Smooth muscle cell (in vitro differentiated cells): ENCODE data around the gene NOS3. TPM values are rescaled to one million over a fixed set of nuclear protein-coding genes. Genes with fewer than 3 reads are reported as not detected.
A peak's percentile ranks its signal among the peaks of the same experiment; 100 is the strongest.

Experiments
- DNase-seq: peaks from one replicate; lab custom pipeline; 2025; ENCODE audit not compliant: unreplicated experiment; lab: John Stamatoyannopoulos, UW
- H2AFZ ChIP-seq: fragments of 200-600 bp; sonication (generic); 2 replicates; pipeline ENCODE4 v1.6.0; 2016; ENCODE audit warnings: antibody characterized with exemption, low read depth, mild to moderate bottlenecking
- H3F3A ChIP-seq: fragments of 200-600 bp; sonication (generic); 2 replicates; pipeline ENCODE4 v1.6.0; 2017; ENCODE audit warnings: antibody characterized with exemption, low read depth
- H3K27ac ChIP-seq: fragments of 200-600 bp; sonication (generic); 2 replicates; pipeline ENCODE4 v1.5.1; 2016; ENCODE audit warnings: low read depth, mild to moderate bottlenecking
- H3K27me3 ChIP-seq: fragments of 200-600 bp; sonication (generic); 2 replicates; pipeline ENCODE4 v1.6.1; 2016; ENCODE audit warnings: low read depth, mild to moderate bottlenecking
- H3K36me3 ChIP-seq: fragments of 200-600 bp; sonication (generic); 2 replicates; pipeline ENCODE4 v1.5.1; 2016; ENCODE audit warnings: low read depth
- H3K4me1 ChIP-seq: fragments of 200-600 bp; sonication (generic); 2 replicates; pipeline ENCODE4 v1.5.1; 2016; ENCODE audit warnings: low read depth
- H3K4me2 ChIP-seq: fragments of 200-600 bp; sonication (generic); 2 replicates; pipeline ENCODE4 v1.6.0; 2016; ENCODE audit warnings: mild to moderate bottlenecking
- H3K4me3 ChIP-seq: fragments of 200-600 bp; sonication (generic); 2 replicates; pipeline ENCODE4 v1.5.1; 2016; ENCODE audit warnings: mild to moderate bottlenecking
- H3K79me2 ChIP-seq: fragments of 200-600 bp; sonication (generic); 2 replicates; pipeline ENCODE4 v1.6.0; 2016; ENCODE audit warnings: low read depth, mild to moderate bottlenecking
- H3K9ac ChIP-seq: fragments of 200-600 bp; sonication (generic); 2 replicates; pipeline ENCODE4 v1.6.0; 2016; ENCODE audit warnings: low read depth
- H3K9me3 ChIP-seq: fragments of 200-600 bp; sonication (generic); replicated peaks from 2 replicates; pipeline ENCODE4 v1.5.1; 2016; ENCODE audit warnings: low read depth
- H4K20me1 ChIP-seq: fragments of 200-600 bp; sonication (generic); 2 replicates; pipeline ENCODE4 v1.6.0; 2016; ENCODE audit warnings: low read depth
- CTCF ChIP-seq: fragments of 200-600 bp; sonication (generic); IDR thresholded peaks from 2 replicates; pipeline ENCODE4 v1.5.1; 2017; ENCODE audit warnings: borderline replicate concordance, mild to moderate bottlenecking, antibody characterized with exemption; ENCODE audit not compliant: insufficient read depth, poor library complexity, severe bottlenecking
- WGBS: methylation state at CpG from one replicate; pipeline ENCODE4 v1.1.7; 2016; ENCODE audit warnings: low lambda C conversion rate; 5-methylcytosine and 5-hydroxymethylcytosine counted together
- polyA plus RNA-seq: library from polyadenylated mRNA; unstranded; fragments of >200 nt; fragmentation: Nextera tagmentation; extraction: Ambion mirVana; gene quantifications from 2 replicates; pipeline ENCODE4 v1.2.1, GENCODE V29; 2016
- total RNA-seq: library from RNA; depleted of rRNA; stranded (reverse); fragments of >200 nt; gene quantifications from 2 replicates; pipeline ENCODE4 v1.2.3, GENCODE V29; 2014

The NOS3 gene
- total and polyA plus RNA-seq, 2 experiments from 2014 or later, result 3.4 to 11.7 TPM

GRCh38 chr7:150961510-150962289, 29.1 kb upstream of the NOS3 start:
- Histone ChIP-seq H2AFZ (no peak overlapping the region), H3K4me1 (peaks cover 4% of the 10 kb centered on the region), H3K36me3 (no peaks in the 10 kb centered on the region), H3K27me3 (no peaks in the 10 kb centered on the region), H3K4me2 (no peak overlapping the region), H3K79me2 (no peaks in the 10 kb centered on the region), H3K27ac (no peak overlapping the region), H3F3A (peaks cover 5% of the 10 kb centered on the region), H3K9ac (no peak overlapping the region), H4K20me1 (no peaks in the 10 kb centered on the region), H3K4me3 (no peak overlapping the region), H3K9me3 (no peaks in the 10 kb centered on the region)
- no peak for DNase-seq
- TF ChIP-seq CTCF, result no peak
- WGBS, result 84% methylated on average over 17 of the region's 17 CpGs

GRCh38 chr7:150962290-150962552, 28.6 kb upstream of the NOS3 start:
- DNase-seq, result no peak
- Histone ChIP-seq H3K36me3 (no peaks in the 10 kb centered on the region), H3F3A (peaks cover 5% of the 10 kb centered on the region), H3K4me1 (peaks cover 4% of the 10 kb centered on the region), H3K79me2 (no peaks in the 10 kb centered on the region), H3K9ac (no peak overlapping the region), H3K4me2 (peak overlapping the region; percentile 26), H3K27ac (no peak overlapping the region), H3K4me3 (no peak overlapping the region), H3K27me3 (no peaks in the 10 kb centered on the region), H3K9me3 (no peaks in the 10 kb centered on the region), H2AFZ (no peak overlapping the region), H4K20me1 (no peaks in the 10 kb centered on the region)
- WGBS, result 76% methylated on average over 2 of the region's 2 CpGs
- no peak for TF ChIP-seq CTCF

- H2AFZ ChIP-seq, result no peak overlapping the region
- no peak overlapping the region for H3K27ac ChIP-seq
- no peak for DNase-seq
These were observed 28.0 kb upstream of the NOS3 start for GRCh38 chr7:150962553-150963399.

More at GRCh38 chr7:150962553-150963399, 28.0 kb upstream of the NOS3 start:
- no peaks in the 10 kb centered on the region for H3K27me3 ChIP-seq
- no peaks in the 10 kb centered on the region for H3K36me3 ChIP-seq
- peak overlapping the region; percentile 26 for H3K4me2 ChIP-seq
- H4K20me1 ChIP-seq, result no peaks in the 10 kb centered on the region
- WGBS, result 49% methylated on average over 22 of the region's 23 CpGs
- no peaks in the 10 kb centered on the region for H3K79me2 ChIP-seq
- H3K9ac ChIP-seq, result no peak overlapping the region
- H3F3A ChIP-seq, result peaks cover 5% of the 10 kb centered on the region
- peaks cover 4% of the 10 kb centered on the region for H3K4me1 ChIP-seq
- no peak overlapping the region for H3K4me3 ChIP-seq
- peak; percentile 83 for TF ChIP-seq CTCF
- H3K9me3 ChIP-seq, result no peaks in the 10 kb centered on the region
